Right lung (tissue), 5 donors: Measurements from ENCODE around the gene ZNF747. TPM values are rescaled to one million over a fixed set of nuclear protein-coding genes. Genes with fewer than 3 reads are reported as not detected.

Source experiments
- polyA plus RNA-seq, 5 donors: library from polyadenylated mRNA; unstranded; fragments of 120-200 nt; gene quantifications; one replicate each; pipeline versions ENCODE4 v1.2.1 to v1.2.3, GENCODE V29; 2013; ENCODE audit warnings: inconsistent platforms in 1 of 5, low replicate concordance in 1 of 5; ENCODE audit not compliant: insufficient read length in 5 of 5, insufficient read depth in 1 of 5

ZNF747 gene
- polyA plus RNA-seq, 5 donors, result 7.3 to 10.1 (median 8.8) TPM

Other genes starting within 250 kb of the ZNF747 start
- gene CD2BP2, start 179.6 kb downstream of the ZNF747 start, polyA plus RNA-seq, result 10 to 100 TPM; 45.3 to 56.7 (median 49.8) TPM
- gene TBC1D10B, start 164.4 kb downstream of the ZNF747 start, polyA plus RNA-seq, result 10 to 100 TPM; 23.9 to 43.1 (median 32.6) TPM
- gene MYL11, start 160.1 kb downstream of the ZNF747 start, polyA plus RNA-seq, result 100 to 1,000 TPM in 1 of 5 donors, 1 to 10 TPM in 2, under 1 TPM in 1, not detected in 1; 0.24 to 353 (median 6.6) TPM
- gene SEPTIN1, start 152.3 kb downstream of the ZNF747 start, polyA plus RNA-seq, result 1 to 10 TPM; 2.0 to 4.0 (median 2.7) TPM
- gene ZNF48, start 139.4 kb downstream of the ZNF747 start, polyA plus RNA-seq, result 10 to 100 TPM in 1 of 5 donors, 1 to 10 TPM in 4; 6.4 to 10.7 (median 7.8) TPM
- 1 to 10 TPM; 4.2 to 9.7 (median 4.9) TPM for gene ZNF771, start 127.3 kb downstream of the ZNF747 start, polyA plus RNA-seq
- gene DCTPP1, start 104.8 kb downstream of the ZNF747 start, polyA plus RNA-seq, result 10 to 100 TPM; 27.0 to 53.7 (median 37.8) TPM
- gene SEPHS2, start 89.0 kb downstream of the ZNF747 start, polyA plus RNA-seq, result 10 to 100 TPM; 30.6 to 34.1 (median 32.7) TPM
- gene ITGAL, start 62.1 kb downstream of the ZNF747 start, polyA plus RNA-seq, result 1 to 10 TPM; 3.5 to 6.6 (median 4.5) TPM
- gene ZNF768, start 8.3 kb downstream of the ZNF747 start, polyA plus RNA-seq, result 10 to 100 TPM; 28.3 to 49.8 (median 35.7) TPM
- gene ZNF764, start 23.5 kb upstream of the ZNF747 start, polyA plus RNA-seq, result 10 to 100 TPM in 4 of 5 donors, 1 to 10 TPM in 1; 9.8 to 15.3 (median 13.0) TPM
- gene ZNF688, start 36.9 kb upstream of the ZNF747 start, polyA plus RNA-seq, result 10 to 100 TPM; 10.5 to 18.3 (median 11.2) TPM
- 10 to 100 TPM; 22.3 to 29.1 (median 25.2) TPM for gene ZNF785, start 50.8 kb upstream of the ZNF747 start, polyA plus RNA-seq
- gene ZNF689, start 75.5 kb upstream of the ZNF747 start, polyA plus RNA-seq, result 1 to 10 TPM; 8.3 to 9.9 (median 9.5) TPM
- 10 to 100 TPM; 38.7 to 48.3 (median 43.6) TPM for gene PRR14, start 116.1 kb upstream of the ZNF747 start, polyA plus RNA-seq
- 10 to 100 TPM; 45.0 to 78.2 (median 65.3) TPM for gene FBRS, start 123.6 kb upstream of the ZNF747 start, polyA plus RNA-seq
- gene SRCAP, start 164.3 kb upstream of the ZNF747 start, polyA plus RNA-seq, result 10 to 100 TPM; 30.1 to 41.0 (median 34.8) TPM
- 10 to 100 TPM; 20.8 to 34.9 (median 30.3) TPM for gene PHKG2, start 213.6 kb upstream of the ZNF747 start, polyA plus RNA-seq
- 1 to 10 TPM; 4.0 to 8.1 (median 6.1) TPM for gene CFAP119, start 227.2 kb upstream of the ZNF747 start, polyA plus RNA-seq
- 100 to 1,000 TPM in 2 of 5 donors, 10 to 100 TPM in 3; 89.0 to 108 (median 94.4) TPM for gene RNF40, start 227.5 kb upstream of the ZNF747 start, polyA plus RNA-seq